ENCODE results near the gene IFRD1. TPM values are rescaled to one million over a fixed set of nuclear protein-coding genes. Genes with fewer than 3 reads are reported as not detected.

Gene IFRD1
- total and polyA plus RNA-seq, 2 donors (not counting 3 experiments of a cell fraction or from before 2014, with no cell fraction given) = 16.8 to 43.3 TPM

GRCh38 chr7:112404321-112404720, 45.9 kb upstream of the IFRD1 start:
- no peaks in the 10 kb centered on the region for H3K79me2 ChIP-seq (ENCODE audit: control insufficient read depth, insufficient read depth, low read length)
- no peaks in the 10 kb centered on the region for H3K9me3 ChIP-seq (replicated peaks; ENCODE audit: control insufficient read depth, insufficient read depth, low read length)
- ChIA-PET POLR2A (no interaction called here), CTCF (no interaction called here)
- H2AFZ ChIP-seq (ENCODE audit: low read depth, low read length) = no peak overlapping the region
- FAIRE-seq = no peak
- no peak overlapping the region for H3K9ac ChIP-seq (replicated peaks; ENCODE audit: extremely low read depth, insufficient read depth, low read length)
- DNase-seq (ENCODE audit: low read depth, low spot score) = no peak
- intact Hi-C loops (cut with micrococcal nuclease) (no loop called here), dilution Hi-C loops (cut with MboI; ENCODE audit: extremely low pct_ligation_motif_present, low sequenced_read_pairs) (loop anchor here (25.0 kb wide), 1 partner anchor 642 kb away; no protein-coding TSS in a partner anchor)
- H3K9me1 ChIP-seq (replicated peaks; ENCODE audit: control insufficient read depth, extremely low read depth, insufficient read depth, low read length) = no peaks in the 10 kb centered on the region
- H3K27ac ChIP-seq (ENCODE audit: insufficient read depth, low read depth, low read length) = no peak overlapping the region
- no peaks in the 10 kb centered on the region for H4K20me1 ChIP-seq (replicated peaks; ENCODE audit: control insufficient read depth, extremely low read depth, insufficient read depth, low read length)
- H3K4me3 ChIP-seq (replicated peaks in 1 of 3; ENCODE audit: insufficient read depth in 1 of 3, low read depth in 1 of 3, low read length in 3 of 3) = no peak overlapping the region
- H3K27me3 ChIP-seq (ENCODE audit: control insufficient read depth in 2 of 2, insufficient read depth in 2 of 2, low read length in 2 of 2) = no peaks in the 10 kb centered on the region
- no peak overlapping the region for H3K4me2 ChIP-seq (ENCODE audit: insufficient read depth, low read length)
- H3K4me1 ChIP-seq (ENCODE audit: control insufficient read depth, extremely low read depth, insufficient read depth, low read length) = no peaks in the 10 kb centered on the region
- no peak for TF ChIP-seq MAX (IDR thresholded peaks at IDR 0.05; ENCODE audit: insufficient read depth, insufficient read length)
- TF ChIP-seq POLR2AphosphoS5 (IDR thresholded peaks at IDR 0.05; ENCODE audit: insufficient read depth, low read depth, low read length) = no peak
- no peak for TF ChIP-seq POLR2A (IDR thresholded peaks at IDR 0.05; ENCODE audit: low read depth, low read length)
- no peak for TF ChIP-seq FOS (IDR thresholded peaks at IDR 0.05; ENCODE audit: borderline replicate concordance, insufficient read depth, low read length)
- no peak for TF ChIP-seq MYC (IDR thresholded peaks at IDR 0.05; ENCODE audit: low read depth, low read length)
- BruUV-seq (replicated peaks) = no TSS peak
- H3K36me3 ChIP-seq (ENCODE audit: control insufficient read depth in 2 of 2, extremely low read depth in 1 of 2, insufficient read depth in 2 of 2, low read length in 2 of 2) = no peaks in the 10 kb centered on the region

GRCh38 chr7:112405286-112405685, 45.0 kb upstream of the IFRD1 start:
- TF ChIP-seq, protein P1, sequence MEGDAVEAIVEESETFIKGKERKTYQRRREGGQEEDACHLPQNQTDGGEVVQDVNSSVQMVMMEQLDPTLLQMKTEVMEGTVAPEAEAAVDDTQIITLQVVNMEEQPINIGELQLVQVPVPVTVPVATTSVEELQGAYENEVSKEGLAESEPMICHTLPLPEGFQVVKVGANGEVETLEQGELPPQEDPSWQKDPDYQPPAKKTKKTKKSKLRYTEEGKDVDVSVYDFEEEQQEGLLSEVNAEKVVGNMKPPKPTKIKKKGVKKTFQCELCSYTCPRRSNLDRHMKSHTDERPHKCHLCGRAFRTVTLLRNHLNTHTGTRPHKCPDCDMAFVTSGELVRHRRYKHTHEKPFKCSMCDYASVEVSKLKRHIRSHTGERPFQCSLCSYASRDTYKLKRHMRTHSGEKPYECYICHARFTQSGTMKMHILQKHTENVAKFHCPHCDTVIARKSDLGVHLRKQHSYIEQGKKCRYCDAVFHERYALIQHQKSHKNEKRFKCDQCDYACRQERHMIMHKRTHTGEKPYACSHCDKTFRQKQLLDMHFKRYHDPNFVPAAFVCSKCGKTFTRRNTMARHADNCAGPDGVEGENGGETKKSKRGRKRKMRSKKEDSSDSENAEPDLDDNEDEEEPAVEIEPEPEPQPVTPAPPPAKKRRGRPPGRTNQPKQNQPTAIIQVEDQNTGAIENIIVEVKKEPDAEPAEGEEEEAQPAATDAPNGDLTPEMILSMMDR (IDR thresholded peaks at IDR 0.05; ENCODE audit: extremely low read depth in 1 of 2, insufficient read depth in 1 of 2, low read depth in 1 of 2, low read length in 2 of 2) = no peak
- TF ChIP-seq FOS (IDR thresholded peaks at IDR 0.05; ENCODE audit: borderline replicate concordance, insufficient read depth, low read length) (no peak), MAX (IDR thresholded peaks at IDR 0.05; ENCODE audit: insufficient read depth, insufficient read length) (no peak), POLR2AphosphoS5 (IDR thresholded peaks at IDR 0.05; ENCODE audit: insufficient read depth, low read depth, low read length) (no peak), MYC (IDR thresholded peaks at IDR 0.05; ENCODE audit: low read depth, low read length) (no peak)
- Histone ChIP-seq H2AFZ (ENCODE audit: low read depth, low read length) (no peak overlapping the region), H3K9me3 (replicated peaks; ENCODE audit: control insufficient read depth, insufficient read depth, low read length) (no peaks in the 10 kb centered on the region), H4K20me1 (replicated peaks; ENCODE audit: control insufficient read depth, extremely low read depth, insufficient read depth, low read length) (no peaks in the 10 kb centered on the region), H3K9me1 (replicated peaks; ENCODE audit: control insufficient read depth, extremely low read depth, insufficient read depth, low read length) (no peaks in the 10 kb centered on the region), H3K27me3 (ENCODE audit: control insufficient read depth in 2 of 2, insufficient read depth in 2 of 2, low read length in 2 of 2) (no peaks in the 10 kb centered on the region), H3K27ac (ENCODE audit: insufficient read depth, low read depth, low read length) (no peak overlapping the region), H3K36me3 (ENCODE audit: control insufficient read depth in 2 of 2, extremely low read depth in 1 of 2, insufficient read depth in 2 of 2, low read length in 2 of 2) (no peaks in the 10 kb centered on the region), H3K9ac (replicated peaks; ENCODE audit: extremely low read depth, insufficient read depth, low read length) (no peak overlapping the region), H3K4me2 (ENCODE audit: insufficient read depth, low read length) (no peak overlapping the region), H3K4me3 (replicated peaks in 1 of 3; ENCODE audit: insufficient read depth in 1 of 3, low read depth in 1 of 3, low read length in 3 of 3) (no peak overlapping the region), H3K79me2 (ENCODE audit: control insufficient read depth, insufficient read depth, low read length) (no peaks in the 10 kb centered on the region), H3K4me1 (ENCODE audit: control insufficient read depth, extremely low read depth, insufficient read depth, low read length) (no peaks in the 10 kb centered on the region)
- ChIA-PET POLR2A (no interaction called here), CTCF (no interaction called here)
- FAIRE-seq (no peak), DNase-seq (ENCODE audit: low read depth, low spot score) (no peak)
- intact Hi-C loops (cut with micrococcal nuclease) (no loop called here), dilution Hi-C loops (cut with MboI; ENCODE audit: extremely low pct_ligation_motif_present, low sequenced_read_pairs) (loop anchor here (25.0 kb wide), 1 partner anchor 643 kb away; no protein-coding TSS in a partner anchor)
- no TSS peak for BruUV-seq (replicated peaks)
